ENCODE data around the gene ELAPOR1.
"Not testable (repeated sequence)": the region's sequence is repeated elsewhere in the genome, so short reads cannot be mapped to it uniquely, and the experiment has no call there.

ELAPOR1 gene

GRCh38 chr1:109140392-109140791, 26.5 kb downstream of the ELAPOR1 start:
- DNase-seq = no peak

- DNase-seq = no peak
Measured at GRCh38 chr1:109142260-109142659, 28.3 kb downstream of the ELAPOR1 start.

DNA sequence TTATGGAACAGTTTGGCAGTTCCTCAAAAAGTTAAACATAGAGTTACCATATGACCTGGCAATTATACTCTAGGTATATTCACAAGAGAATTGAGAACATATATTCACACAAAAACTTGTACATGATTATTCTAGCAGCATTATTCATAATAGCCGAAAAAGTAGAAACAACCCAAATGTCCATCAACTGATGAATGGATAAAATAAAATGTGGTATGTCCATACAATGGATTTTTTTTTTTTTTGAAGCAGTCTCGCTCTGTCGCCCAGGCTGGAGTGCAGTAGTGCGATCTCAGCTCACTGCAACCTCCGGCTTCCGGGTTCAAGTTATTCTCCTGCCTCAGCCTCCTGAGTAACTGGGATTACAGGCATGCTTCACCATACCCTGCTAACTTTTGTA, 28.8 kb downstream of the ELAPOR1 start:
- DNase-seq = not testable (repeated sequence)

GRCh38 chr1:109148987-109149561, 35.2 kb downstream of the ELAPOR1 start:
- DNase-seq = no peak

- no peak for DNase-seq
Measured at GRCh38 chr1:109149874-109150601, 36.1 kb downstream of the ELAPOR1 start.

GRCh38 chr1:109151146-109151990, 37.5 kb downstream of the ELAPOR1 start:
- DNase-seq = no peak

DNA sequence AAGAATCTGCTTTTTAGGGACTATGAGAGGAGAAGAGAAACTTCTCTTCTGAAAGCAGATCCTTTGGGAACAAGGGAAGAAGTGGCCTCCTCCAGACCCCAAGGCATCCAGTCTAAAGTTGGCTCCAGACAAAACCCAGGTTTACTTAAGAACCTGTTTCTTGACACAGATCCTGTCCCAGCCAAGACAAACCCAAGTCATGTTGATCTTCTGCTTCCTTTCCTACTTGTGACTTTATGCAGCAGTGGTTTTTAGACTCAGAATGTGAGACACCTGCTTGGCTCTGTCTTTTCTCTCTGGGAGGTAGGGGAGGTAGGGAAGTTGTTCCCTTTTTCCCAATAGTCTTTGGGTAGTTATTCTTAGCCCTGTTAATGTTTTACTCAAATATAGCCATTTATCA, 38.3 kb downstream of the ELAPOR1 start:
- no peak for DNase-seq

DNA sequence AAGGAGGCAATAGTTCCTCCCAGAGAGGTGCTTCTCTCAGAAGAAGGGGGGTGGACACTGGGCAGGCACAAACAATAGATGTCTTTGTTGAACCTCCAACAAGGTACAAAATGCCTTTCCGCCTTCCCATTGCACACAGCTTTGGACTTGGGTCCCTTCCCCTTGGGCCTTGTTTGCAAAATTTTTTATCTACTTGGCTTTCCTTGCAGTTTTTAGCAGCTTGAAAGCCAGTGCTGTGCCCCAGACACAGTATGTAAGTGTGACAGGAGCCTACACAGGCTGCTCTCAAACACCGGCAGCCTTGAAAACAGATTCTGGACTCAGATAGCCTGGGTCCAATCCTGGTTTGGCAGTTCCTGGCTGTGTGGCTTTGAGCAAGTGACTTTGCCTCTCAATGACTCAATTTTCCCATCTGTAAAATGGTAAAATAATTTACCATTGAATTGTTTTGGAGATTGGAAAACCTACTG, 43.0 kb downstream of the ELAPOR1 start:
- DNase-seq = no peak

- DNase-seq = no peak
Measured at GRCh38 chr1:109158433-109158832, 44.5 kb downstream of the ELAPOR1 start.

DNA sequence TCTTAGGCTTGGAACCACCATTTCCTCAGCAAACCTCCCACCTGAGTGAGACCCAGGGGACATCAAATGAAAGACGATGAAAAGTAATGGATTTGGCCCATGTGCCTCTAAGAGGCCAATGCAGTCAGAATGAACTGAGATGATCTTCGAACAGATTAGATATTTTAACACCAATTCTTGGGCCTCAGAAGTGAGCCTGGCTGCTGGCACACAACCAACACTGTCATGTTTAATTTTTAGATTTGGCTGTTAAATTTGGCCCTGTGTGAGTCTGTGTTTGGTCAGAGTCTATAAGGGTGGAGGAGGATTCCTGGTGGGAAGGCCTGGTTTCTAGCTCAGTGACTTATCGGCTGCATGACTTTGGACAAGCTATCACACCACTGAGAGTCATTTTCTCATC, 45.4 kb downstream of the ELAPOR1 start:
- no peak for DNase-seq

GRCh38 chr1:109160071-109160840, 46.3 kb downstream of the ELAPOR1 start:
- DNase-seq = no peak

DNA sequence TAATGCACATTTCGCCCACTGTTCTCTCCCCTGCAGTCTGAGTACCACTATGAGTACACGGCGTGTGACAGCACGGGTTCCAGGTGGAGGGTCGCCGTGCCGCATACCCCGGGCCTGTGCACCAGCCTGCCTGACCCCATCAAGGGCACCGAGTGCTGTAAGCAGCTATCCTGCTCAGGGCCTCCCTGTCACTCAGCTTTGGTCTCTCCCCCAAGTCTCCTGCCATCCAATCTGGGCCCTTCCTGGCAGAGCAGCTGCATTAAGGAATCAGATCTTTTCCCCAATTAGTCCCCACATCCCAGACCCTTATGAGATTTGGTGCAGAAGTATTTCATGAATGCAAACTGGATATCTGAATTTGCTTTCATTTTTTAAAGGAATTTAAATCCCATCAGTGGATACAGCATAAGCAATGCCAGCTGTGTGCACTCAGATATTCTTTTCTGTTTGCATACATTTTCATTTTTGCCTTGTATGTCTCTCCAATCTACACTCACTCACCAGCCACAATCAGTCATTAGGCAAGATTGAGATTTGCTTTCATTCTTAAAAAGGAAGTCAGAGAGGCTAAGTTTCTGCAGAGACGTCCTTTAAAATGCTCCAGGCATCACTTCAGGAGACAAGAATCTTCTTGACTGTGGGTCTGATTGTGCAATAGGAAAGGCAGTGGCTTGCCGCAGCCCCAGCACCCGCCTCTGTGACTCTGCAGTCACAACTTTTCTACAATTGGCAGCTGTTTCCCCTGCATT, 48.1 kb downstream of the ELAPOR1 start:
- DNase-seq = no peak

DNA sequence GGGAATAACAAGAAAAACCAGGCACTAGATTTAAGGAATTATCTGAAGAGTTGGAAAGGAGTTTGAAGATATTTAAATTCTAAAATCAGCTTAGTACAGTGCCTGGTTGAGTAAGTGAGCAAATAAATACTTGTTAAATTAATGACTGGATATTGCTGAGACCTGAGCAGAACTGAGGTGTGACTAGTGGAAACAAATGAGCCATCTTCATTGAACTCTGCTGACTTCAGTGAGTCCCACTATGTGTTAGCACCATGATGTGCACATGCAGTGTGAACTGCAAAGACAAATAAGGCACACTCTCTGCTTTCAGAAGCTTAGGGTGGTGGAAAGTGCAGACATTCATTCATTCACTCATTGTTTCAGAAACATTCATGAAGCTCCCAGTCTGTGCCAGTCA, 48.7 kb downstream of the ELAPOR1 start:
- no peak for DNase-seq

DNA sequence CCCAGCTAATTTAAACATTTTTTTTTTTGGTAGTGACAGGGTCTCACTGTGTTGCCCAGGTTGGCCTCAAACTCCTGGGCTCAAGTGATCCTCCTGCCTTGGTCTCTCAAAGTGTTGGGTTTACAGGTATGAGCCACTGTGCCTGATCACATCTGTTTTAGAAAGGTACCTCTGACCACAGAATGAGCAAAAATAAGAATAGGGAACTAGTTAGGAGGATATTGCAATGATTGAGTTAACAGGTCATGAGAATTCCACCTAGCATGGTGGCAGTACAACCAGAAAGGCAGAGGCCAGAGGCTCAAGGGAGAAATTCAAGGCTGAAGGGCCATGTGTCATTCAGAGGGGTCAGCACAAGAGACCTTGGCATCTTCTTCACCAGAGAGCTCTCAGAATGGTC, 49.6 kb downstream of the ELAPOR1 start:
- DNase-seq = no peak
